Activated CD8-positive, alpha-beta memory T cell treated with anti-CD3 and anti-CD28 coated beads for 48 hours (primary cell): ENCODE data around the gene RAI1.

Source experiments
- DNase-seq, 3 experiments: peaks; one replicate each; pipeline ENCODE4 v3.0.0-alpha.2; 2020; ENCODE audit warnings: low read depth in 2 of 3, low spot score in 2 of 3

Gene RAI1

GRCh38 chr17:17698869-17699351 lies 17.7 kb downstream of the RAI1 start:
- no peak for DNase-seq

- DNase-seq, result no peak
These were observed 18.2 kb downstream of the RAI1 start for GRCh38 chr17:17699491-17699890.

DNA sequence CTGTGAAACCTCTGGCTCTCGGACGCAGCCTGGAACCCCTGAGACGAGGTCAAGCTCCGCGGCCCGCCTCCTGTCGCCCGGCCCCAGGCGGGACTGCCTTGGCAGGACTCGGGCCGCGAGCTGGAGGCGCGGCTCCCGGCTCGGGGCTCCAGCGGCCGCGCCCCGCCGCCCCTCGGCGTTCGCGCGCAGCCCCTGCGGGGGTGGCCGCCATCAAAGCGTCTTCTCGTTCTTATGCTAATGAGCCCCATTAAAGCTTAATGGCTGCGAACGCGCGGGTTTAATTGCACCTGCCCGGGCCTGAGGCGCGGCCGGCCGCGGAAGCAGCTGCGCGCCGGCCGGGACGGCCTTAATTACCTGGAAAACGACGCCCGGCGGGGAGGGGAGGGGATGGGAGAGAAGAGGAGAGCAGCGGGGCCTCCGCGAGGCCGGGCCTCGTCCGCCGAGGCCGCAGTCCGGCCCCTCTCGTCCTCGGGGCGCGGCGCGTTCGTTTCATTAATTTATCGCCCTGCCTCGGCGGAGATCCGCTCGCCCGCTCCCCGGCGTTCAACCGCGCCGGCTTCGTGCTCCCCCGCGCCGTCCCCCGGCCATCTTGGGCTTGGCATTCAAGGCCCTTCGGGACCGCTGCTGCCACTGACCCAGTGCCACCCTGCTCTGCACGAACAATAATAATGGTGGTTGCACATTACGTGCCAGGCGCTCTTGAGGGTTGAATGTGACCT lies 19.2 kb downstream of the RAI1 start:
- no peak for DNase-seq

- DNase-seq, result no peak
These were observed 19.9 kb downstream of the RAI1 start for GRCh38 chr17:17701112-17701511.

GRCh38 chr17:17701658-17702057 lies 20.4 kb downstream of the RAI1 start:
- no peak for DNase-seq

DNA sequence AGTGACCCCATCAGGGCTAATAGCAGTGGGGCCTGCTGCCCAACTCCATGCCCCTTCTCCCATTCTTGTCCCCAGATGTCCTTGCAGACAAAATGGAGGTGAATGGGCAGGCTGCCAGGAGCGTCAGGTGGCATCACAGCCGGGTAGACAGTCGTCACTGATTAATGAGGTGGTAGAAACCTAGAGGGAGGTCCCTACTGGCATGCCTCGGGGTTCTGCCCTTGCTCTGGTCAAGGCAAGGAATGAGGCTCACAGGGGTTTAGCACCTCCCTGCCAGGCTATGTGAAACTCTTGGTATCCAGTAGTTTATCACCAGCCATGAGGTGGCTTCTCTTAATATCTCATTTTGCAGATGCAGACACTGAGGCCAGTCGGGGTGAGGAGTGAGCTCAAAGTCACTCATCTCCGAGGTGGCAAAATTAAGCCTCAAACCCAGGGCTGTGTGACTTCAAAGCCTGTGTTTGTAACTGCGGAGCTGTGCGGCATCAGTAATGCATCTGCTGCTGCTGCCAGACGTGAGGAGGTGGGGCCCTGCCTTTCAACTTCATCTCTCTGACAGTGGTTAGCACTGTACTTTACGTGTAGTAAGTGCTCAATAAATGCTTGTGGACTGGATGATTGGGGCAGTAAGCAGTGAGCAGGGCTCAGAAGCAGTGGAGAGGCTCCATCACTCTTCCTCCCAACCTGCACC lies 21.3 kb downstream of the RAI1 start:
- DNase-seq, result no peak

DNA sequence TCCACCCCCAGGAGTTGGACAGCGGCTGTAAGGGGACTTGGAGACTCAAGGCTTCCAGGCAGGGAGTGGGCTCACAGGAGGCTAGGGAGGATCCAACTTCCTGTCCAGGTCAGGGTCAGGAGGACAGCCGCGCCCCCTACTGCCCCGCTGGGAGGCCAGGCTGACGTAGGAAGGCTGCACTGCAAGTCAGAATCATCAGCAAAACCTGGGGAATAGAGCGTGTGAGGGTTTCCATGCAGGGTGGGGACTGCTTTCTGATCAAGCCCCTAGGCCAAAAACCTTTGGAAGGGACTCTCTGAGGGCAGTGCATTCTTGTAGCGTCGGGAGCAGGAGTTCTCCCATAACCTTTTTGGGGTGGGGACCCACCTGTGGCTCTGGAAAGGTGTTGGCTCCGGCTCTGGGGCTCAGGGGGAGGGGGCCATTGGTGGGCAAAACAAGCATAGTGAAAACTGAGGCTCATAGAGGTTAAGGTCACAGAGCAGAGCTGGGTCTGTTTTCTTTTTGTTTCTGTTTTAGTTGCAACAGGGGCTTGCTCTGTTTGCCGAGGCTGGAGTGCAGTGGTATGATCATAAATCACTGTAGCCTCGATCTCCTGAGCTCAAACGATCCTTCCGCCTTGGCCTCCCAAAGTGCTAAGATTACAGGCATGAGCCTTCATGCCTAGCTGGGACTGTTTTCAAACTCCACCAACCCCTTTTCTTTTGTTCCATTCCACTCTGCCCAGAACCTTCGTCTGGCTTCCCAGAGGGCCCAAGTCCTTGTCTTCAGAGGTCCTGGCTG lies 22.1 kb downstream of the RAI1 start:
- no peak for DNase-seq

DNA sequence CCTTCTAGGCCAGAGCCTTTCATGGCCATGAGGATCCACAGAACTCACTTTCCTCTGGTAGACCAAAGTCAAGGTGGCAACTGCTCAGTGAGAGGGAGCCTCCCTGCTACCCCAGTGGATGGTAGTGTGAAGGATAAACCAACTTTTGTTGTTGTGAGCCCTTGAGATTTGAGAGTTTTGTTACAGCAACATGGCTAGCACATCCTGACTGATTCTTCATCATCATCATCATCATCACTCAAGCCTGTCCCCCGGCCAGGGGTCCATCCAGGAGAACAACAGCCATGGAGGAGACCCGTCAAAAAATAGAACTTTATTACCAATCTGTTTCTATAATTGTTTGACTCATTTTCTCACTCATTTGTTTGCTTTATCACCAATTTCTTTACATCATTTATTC lies 23.7 kb downstream of the RAI1 start:
- no peak for DNase-seq

GRCh38 chr17:17706140-17707060 lies 25.1 kb downstream of the RAI1 start:
- DNase-seq, result no peak

GRCh38 chr17:17708295-17708694 lies 27.0 kb downstream of the RAI1 start:
- DNase-seq, result no peak

DNA sequence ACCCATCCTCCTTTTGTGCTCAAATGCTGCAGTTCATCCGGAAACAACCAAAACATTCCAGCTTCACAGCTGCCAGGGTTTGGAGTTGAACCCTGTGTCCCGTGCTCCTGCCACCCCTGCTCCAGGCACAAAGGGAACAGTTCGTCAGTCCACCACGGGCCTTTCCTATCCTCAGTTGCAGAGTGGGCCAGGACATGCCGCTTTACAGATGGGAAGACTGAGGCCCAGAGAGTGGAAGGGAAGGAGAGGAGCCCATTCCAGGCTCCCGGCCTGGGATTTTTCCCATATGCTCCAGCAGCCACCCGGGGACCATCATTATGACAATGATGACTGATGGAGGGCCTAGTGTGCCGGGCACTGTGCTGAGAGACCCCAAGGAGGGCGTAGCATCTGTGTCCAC lies 27.6 kb downstream of the RAI1 start:
- no peak for DNase-seq

DNA sequence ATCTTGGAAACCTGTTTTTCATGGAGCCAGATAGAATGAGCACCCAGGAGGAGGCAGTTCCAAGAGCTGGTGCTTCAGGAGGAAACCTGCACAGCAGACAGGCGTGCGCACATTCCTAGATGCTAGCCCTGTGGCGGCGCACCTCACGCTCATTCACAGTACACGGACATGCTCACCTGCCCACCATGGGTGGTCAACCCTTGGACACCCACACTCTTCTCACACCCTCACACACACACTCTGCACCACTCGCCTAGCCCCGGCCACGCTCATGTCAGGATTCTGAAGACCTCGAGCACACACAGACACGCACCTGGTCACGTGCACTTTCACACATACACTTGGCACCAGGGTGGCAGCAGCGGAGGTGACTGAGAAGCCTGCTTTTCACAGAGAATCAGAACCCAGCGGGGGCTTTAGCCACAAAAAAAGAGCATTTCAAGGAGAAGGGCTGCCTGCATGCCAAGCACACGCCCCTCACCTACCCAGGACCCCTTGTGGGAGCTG lies 28.6 kb downstream of the RAI1 start:
- no peak for DNase-seq

DNA sequence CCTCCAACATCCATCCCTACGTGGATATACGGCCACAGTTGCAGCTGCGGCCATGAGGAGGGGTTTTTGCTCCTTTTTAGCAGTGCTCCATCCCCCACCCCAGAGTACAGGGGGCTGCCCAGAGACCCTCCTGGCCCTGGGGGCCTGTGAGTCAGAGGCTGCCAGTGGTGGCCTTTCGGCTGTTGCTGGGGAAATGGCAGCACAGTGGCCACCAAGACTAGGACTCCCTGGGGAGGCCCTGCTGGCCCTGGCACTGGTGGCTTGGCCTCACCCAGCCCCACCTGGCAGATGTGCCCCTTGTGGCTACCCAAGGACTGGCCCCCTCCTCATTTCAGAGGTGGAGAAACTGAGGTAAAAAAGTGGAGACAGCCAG lies 29.1 kb downstream of the RAI1 start:
- DNase-seq, result no peak

DNA sequence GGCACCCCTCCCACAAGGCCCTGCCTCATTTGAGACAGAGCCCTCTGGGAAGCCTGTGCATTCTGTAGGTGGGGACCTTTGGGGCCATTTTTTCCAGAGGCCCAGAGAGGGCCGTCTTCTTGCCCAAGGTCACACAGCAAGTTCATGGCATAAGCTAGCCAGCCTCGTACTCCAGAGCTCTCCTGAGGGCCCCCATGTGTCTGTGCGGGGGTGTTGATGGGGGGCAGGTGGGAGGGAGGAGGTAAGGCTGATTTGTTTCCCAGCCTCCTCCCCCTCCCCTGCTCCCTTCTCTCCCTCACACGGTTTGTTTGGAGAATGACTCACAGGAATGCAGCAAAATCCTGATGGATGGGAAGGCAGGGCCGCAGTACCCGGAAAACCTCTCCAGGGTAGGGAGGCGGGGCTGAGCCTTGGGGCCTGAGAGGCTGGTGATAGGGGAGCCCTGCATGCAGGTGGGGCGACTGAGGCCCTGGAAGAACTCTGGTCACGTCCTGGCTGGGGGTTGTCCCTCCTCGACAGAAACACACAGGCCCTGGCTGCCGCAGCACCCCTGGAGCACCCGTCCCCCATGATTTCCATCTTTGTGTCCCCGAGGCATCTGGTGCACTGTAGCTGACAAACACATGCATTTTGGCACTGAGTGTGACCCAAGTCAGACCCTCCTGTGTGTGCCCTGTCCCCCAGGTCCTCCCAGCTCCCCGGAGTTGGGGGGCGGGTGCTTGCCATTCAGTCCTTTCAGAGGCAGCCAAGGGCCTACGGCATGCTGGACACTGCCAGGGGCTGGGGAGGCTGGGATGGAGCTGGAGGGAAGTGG lies 29.7 kb downstream of the RAI1 start:
- DNase-seq, result no peak

GRCh38 chr17:17711641-17712162 lies 30.4 kb downstream of the RAI1 start:
- no peak for DNase-seq

DNA sequence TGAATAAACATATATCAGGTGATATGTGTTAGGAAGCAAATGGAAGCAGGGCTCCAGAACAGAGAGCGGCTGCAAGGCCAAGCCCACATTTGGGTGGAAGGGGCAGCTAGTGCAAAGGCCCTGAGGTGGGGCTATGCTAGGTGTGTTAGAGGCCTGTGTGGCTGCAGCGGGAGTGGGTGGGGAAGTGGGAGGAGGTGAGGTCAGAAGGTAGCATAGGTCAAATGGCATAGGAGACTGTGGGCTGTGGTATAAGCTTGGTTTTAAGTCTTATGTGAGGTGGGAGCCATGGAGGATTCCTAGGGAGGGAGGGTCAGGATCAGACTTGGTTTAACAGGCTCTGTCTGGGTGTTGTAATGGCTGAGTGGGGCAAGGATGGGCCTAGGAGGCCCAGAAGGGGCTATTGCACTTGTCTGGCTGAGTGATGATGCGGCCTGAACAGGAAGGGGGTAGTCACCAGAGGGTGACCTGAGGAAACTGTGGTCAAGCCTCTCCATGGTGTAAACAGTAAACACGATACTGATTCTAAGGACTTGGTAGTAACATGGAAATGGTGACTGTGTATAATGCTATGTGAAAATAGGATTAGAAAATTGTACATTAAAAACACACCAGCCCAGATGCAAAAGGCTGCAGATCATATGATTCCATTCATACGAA lies 31.1 kb downstream of the RAI1 start:
- DNase-seq, result no peak

DNA sequence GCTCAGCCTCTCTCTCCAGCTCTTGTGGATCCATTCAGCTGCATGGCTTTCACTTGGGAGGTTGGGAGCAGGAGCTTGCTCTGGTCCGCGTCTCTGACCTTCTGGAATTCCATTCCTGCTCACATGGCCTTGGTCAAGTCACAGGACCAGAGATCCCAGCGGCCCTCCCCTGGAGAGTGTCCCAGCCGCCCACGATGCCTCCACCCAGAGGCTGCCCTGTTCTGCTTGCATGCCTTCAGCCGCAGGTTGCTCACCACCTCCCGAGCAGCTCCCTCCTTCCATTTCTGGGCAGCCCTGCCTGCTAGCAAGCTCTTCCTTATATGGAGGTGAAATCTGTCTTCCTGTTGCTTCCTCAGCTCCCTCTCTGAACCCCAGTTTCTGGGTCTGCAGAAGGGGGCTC lies 32.6 kb downstream of the RAI1 start:
- no peak for DNase-seq

DNA sequence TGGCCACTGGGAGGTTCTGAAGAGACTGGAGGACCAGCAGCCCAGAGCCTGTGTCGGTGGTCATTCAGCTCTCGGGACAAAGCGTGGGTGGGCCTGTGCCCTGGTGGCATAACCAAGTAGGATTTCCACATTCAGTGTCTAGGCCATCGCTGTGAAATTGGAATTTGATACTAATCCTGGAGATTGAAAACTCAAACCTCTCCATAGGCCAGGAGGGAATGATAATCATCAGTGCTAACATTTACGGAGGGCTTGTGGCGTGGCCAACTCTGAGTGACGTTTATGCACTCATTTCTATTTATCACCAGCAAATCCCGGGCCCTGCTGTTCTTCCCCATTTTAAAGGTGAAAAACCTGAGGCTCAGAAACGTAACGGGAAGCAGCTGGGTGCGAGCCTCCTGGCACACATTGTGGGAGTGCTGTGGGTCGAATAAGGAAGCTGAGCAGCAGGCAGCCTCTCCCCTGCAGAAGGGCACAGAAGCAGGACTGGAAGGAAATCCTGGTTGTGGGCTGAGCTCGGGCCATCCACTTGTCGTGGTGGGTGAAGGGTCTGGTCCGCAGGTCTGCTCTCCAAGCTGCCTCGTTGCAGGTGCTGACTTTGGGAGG lies 33.1 kb downstream of the RAI1 start:
- DNase-seq, result no peak

GRCh38 chr17:17714879-17715278 lies 33.6 kb downstream of the RAI1 start:
- no peak for DNase-seq
